SK-N-SH (cell line): Measurements from ENCODE around the gene CLIC5. TPM values are rescaled to one million over a fixed set of nuclear protein-coding genes. Genes with fewer than 3 reads are reported as not detected.

ENCODE experiments used
- CTCF ChIA-PET: fragments of 300-600, 350-600 bp; formaldehyde crosslinking; extraction: SDS; loops from one replicate; lab custom pipeline; 2021; lab: Yijun Ruan, JAX
- POLR2A ChIA-PET: fragments of 350-600 bp; sonication (Branson Sonifier 250); formaldehyde crosslinking; extraction: SDS; loops from one replicate; lab custom pipeline; 2020; ENCODE audit warnings: antibody characterized with exemption, inconsistent platforms; lab: Yijun Ruan, JAX
- DNase-seq: peaks from one replicate; pipeline ENCODE4 v3.0.0; 2012
- H2AFZ ChIP-seq: fragments of 200-600 bp; sonication (generic); 2 replicates; pipeline ENCODE4 v1.8.1; 2016; ENCODE audit warnings: antibody characterized with exemption, mild to moderate bottlenecking, low read depth
- H3F3A ChIP-seq: fragments of 200-600 bp; sonication (generic); replicated peaks from 2 replicates; pipeline ENCODE3; 2016; ENCODE audit warnings: antibody characterized with exemption, mild to moderate bottlenecking; ENCODE audit not compliant: insufficient read depth
- H3K27ac ChIP-seq, 2 experiments: fragments of 200-500 bp in 1 of 2; fragments of 200-600 bp in 1 of 2; sonication (Bioruptor generic) in 1 of 2; sonication (generic), shearing (Covaris generic) in 1 of 2; 2 replicates each; pipeline versions ENCODE4 v1.5.1 to v1.6.1; 2014 to 2016; ENCODE audit warnings: low read depth in 2 of 2, inconsistent platforms in 1 of 2, low read length in 1 of 2, mild to moderate bottlenecking in 1 of 2, mixed read lengths in 1 of 2
- H3K27me3 ChIP-seq: fragments of 200-600 bp; sonication (generic), shearing (Covaris generic); 2 replicates; pipeline ENCODE4 v1.6.1; 2016; ENCODE audit warnings: mixed run types; ENCODE audit not compliant: insufficient read depth
- H3K36me3 ChIP-seq, 2 experiments: fragments of 200-500 bp in 1 of 2; fragments of 200-600 bp in 1 of 2; sonication (Bioruptor generic) in 1 of 2; sonication (generic) in 1 of 2; replicated peaks in 1 of 2; 2 replicates each; pipeline versions ENCODE3 to v1.5.1; 2014 to 2016; ENCODE audit warnings: low read length in 1 of 2, mild to moderate bottlenecking in 1 of 2; ENCODE audit not compliant: insufficient read depth in 2 of 2, control insufficient read depth in 1 of 2
- H3K4me1 ChIP-seq, 2 experiments: fragments of 200-500 bp in 1 of 2; fragments of 200-600 bp in 1 of 2; sonication (Bioruptor generic) in 1 of 2; sonication (generic), shearing (Covaris generic) in 1 of 2; 2 replicates each; pipeline versions ENCODE4 v1.5.1 to v1.6.1; 2014 to 2016; ENCODE audit warnings: low read depth in 1 of 2, low read length in 1 of 2, mixed run types in 1 of 2; ENCODE audit not compliant: insufficient read depth in 2 of 2, control insufficient read depth in 1 of 2
- H3K4me2 ChIP-seq: fragments of 200-600 bp; sonication (generic), shearing (Covaris generic); 2 replicates; pipeline ENCODE4 v1.6.1; 2017; ENCODE audit warnings: mixed run types
- H3K4me3 ChIP-seq, 2 experiments: fragments of 200-500 bp in 1 of 2; fragments of 200-600 bp in 1 of 2; sonication (Bioruptor generic) in 1 of 2; sonication (generic), shearing (Covaris generic) in 1 of 2; 2 replicates each; pipeline versions ENCODE4 v1.5.1 to v1.8.1; 2014 to 2016; ENCODE audit warnings: low read depth in 2 of 2, inconsistent platforms in 1 of 2, low read length in 1 of 2, mild to moderate bottlenecking in 1 of 2, mixed read lengths in 1 of 2, moderate library complexity in 1 of 2
- H3K79me2 ChIP-seq: fragments of 200-600 bp; sonication (generic); 2 replicates; pipeline ENCODE4 v1.8.1; 2017; ENCODE audit warnings: mild to moderate bottlenecking; ENCODE audit not compliant: insufficient read depth
- H3K9ac ChIP-seq: fragments of 200-600 bp; sonication (generic); 2 replicates; pipeline ENCODE4 v1.6.1; 2017; ENCODE audit warnings: mixed run types
- H3K9me2 ChIP-seq: fragments of 200-600 bp; sonication (generic); 2 replicates; pipeline ENCODE4 v1.6.1; 2017; ENCODE audit warnings: mixed run types
- H3K9me3 ChIP-seq: fragments of 200-600 bp; sonication (generic); 2 replicates; pipeline ENCODE4 v1.6.1; 2017; ENCODE audit warnings: mixed run types, mild to moderate bottlenecking, moderate library complexity
- H4K20me1 ChIP-seq: fragments of 200-600 bp; sonication (generic); 2 replicates; pipeline ENCODE4 v1.6.1; 2017; ENCODE audit warnings: mild to moderate bottlenecking, mixed run types; ENCODE audit not compliant: insufficient read depth
- CTCF ChIP-seq: fragments of 200-600 bp; sonication (generic); IDR thresholded peaks from 2 replicates; pipeline ENCODE4 v1.6.1; 2017; ENCODE audit warnings: antibody characterized with exemption, mild to moderate bottlenecking, moderate library complexity
- ELF1 ChIP-seq: IDR thresholded peaks from 2 replicates; pipeline ENCODE4 v1.4.0; 2012
- GABPA ChIP-seq: IDR thresholded peaks from 2 replicates; pipeline ENCODE4 v1.4.0; 2012; ENCODE audit warnings: low read depth, mild to moderate bottlenecking
- GATA2 ChIP-seq: sonication (generic); formaldehyde crosslinking; IDR thresholded peaks from 2 replicates; pipeline ENCODE4 v1.5.0; 2020; ENCODE audit warnings: mild to moderate bottlenecking, missing genetic modification reagents
- MAX ChIP-seq: IDR thresholded peaks from 2 replicates; pipeline ENCODE4 v1.4.0; 2012; ENCODE audit warnings: low read depth
- MEF2A ChIP-seq: IDR thresholded peaks from 2 replicates; pipeline ENCODE4 v1.4.0; 2012; ENCODE audit warnings: low read depth, borderline replicate concordance
- MXI1 ChIP-seq: IDR thresholded peaks from 2 replicates; pipeline ENCODE4 v1.6.1; 2012; ENCODE audit warnings: mild to moderate bottlenecking, low read depth, low read length, improper control_type of control experiment
- RCOR1 ChIP-seq: fragments of 150-350 bp; IDR thresholded peaks from 2 replicates; pipeline ENCODE4 v1.6.1; 2017; ENCODE audit warnings: antibody characterized with exemption, low read length
- SMC3 ChIP-seq: IDR thresholded peaks from 2 replicates; pipeline ENCODE4 v1.6.1; 2012; ENCODE audit warnings: low read depth, low read length, improper control_type of control experiment
- WGBS: methylation state at CpG from one replicate; pipeline ENCODE4 v1.1.6; 2017; ENCODE audit warnings: low lambda C conversion rate; 5-methylcytosine and 5-hydroxymethylcytosine counted together
- polyA plus RNA-seq, 3 experiments: library from polyadenylated mRNA; depleted of rRNA; stranded (reverse); fragments of >200 nt; gene quantifications; 2 replicates each; pipeline ENCODE4 v1.2.3, GENCODE V29; 2012
- TF ChIP-seq, protein P1 (sequence below): IDR thresholded peaks from 2 replicates; pipeline ENCODE4 v1.4.0; 2012; ENCODE audit warnings: low read depth, borderline replicate concordance
- TF ChIP-seq, protein P2 (sequence below): IDR thresholded peaks from 2 replicates; pipeline ENCODE4; 2012
- TF ChIP-seq, protein P3 (sequence below): IDR thresholded peaks from 2 replicates; pipeline ENCODE4 v1.4.0; 2012; ENCODE audit warnings: low read depth, borderline replicate concordance
- TF ChIP-seq, protein P4 (sequence below): fragments of 150-350 bp; IDR thresholded peaks from 2 replicates; pipeline ENCODE4 v1.6.1; 2016; ENCODE audit warnings: mild to moderate bottlenecking, low read depth, low read length
- TF ChIP-seq, protein P5 (sequence below): IDR thresholded peaks from 2 replicates; pipeline ENCODE4 v1.6.1; 2012; ENCODE audit warnings: mild to moderate bottlenecking, low read depth, low read length, moderate library complexity

Gene CLIC5
- polyA plus RNA-seq, 1 of the 3 experiments (the other 2 are of a cell fraction), result 0.03 TPM

DNA sequence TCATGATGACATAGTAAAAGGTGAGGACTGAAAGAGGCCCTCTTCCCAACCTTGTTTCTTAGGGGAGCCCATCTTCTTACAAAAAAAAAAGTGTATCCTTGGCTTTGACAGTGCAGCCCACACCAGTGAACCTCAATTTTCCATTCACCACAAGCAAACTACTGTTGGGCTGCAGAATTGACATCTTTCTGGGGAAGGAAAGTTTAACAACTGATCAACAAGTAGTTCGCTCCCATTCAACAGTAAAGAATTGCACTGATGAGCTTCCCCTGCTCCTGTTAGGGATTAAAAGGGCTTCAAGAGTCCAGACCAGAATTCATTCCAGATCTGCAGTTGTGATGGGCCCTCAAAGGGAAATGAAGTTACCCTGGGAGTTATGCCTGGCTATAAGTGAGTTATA, 13.9 kb upstream of the CLIC5 start:
- Histone ChIP-seq H3F3A (no peaks in the 10 kb centered on the region), H3K9me3 (no peaks in the 10 kb centered on the region), H3K79me2 (no peaks in the 10 kb centered on the region), H3K36me3 (no peaks in the 10 kb centered on the region), H3K4me3 (no peak overlapping the region), H3K9ac (no peak overlapping the region), H2AFZ (no peak overlapping the region), H3K27ac (no peak overlapping the region), H3K4me1 (no peaks in the 10 kb centered on the region), H3K9me2 (no peaks in the 10 kb centered on the region), H3K4me2 (no peak overlapping the region), H4K20me1 (no peaks in the 10 kb centered on the region), H3K27me3 (no peaks in the 10 kb centered on the region; the same call in 1 of the 2 replicates)
- DNase-seq, result no peak
- ChIA-PET POLR2A (interaction anchor here (0.7 kb wide), 1 partner anchor 354 kb away, joined by 5 read pairs; no protein-coding TSS in a partner anchor), CTCF (no interaction called here)
- 0% methylated on average over 1 of the region's 1 CpG for WGBS
- TF ChIP-seq, protein P1, sequence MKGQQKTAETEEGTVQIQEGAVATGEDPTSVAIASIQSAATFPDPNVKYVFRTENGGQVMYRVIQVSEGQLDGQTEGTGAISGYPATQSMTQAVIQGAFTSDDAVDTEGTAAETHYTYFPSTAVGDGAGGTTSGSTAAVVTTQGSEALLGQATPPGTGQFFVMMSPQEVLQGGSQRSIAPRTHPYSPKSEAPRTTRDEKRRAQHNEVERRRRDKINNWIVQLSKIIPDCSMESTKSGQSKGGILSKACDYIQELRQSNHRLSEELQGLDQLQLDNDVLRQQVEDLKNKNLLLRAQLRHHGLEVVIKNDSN, result no peak
- TF ChIP-seq MXI1 (no peak), ELF1 (no peak), RCOR1 (no peak), MAX (no peak), MEF2A (no peak), CTCF (no peak), GATA2 (no peak), SMC3 (no peak), GABPA (no peak)
- TF ChIP-seq, protein P2, sequence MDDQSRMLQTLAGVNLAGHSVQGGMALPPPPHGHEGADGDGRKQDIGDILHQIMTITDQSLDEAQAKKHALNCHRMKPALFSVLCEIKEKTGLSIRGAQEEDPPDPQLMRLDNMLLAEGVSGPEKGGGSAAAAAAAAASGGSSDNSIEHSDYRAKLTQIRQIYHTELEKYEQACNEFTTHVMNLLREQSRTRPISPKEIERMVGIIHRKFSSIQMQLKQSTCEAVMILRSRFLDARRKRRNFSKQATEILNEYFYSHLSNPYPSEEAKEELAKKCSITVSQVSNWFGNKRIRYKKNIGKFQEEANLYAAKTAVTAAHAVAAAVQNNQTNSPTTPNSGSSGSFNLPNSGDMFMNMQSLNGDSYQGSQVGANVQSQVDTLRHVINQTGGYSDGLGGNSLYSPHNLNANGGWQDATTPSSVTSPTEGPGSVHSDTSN, result no peak
- TF ChIP-seq, protein P3, sequence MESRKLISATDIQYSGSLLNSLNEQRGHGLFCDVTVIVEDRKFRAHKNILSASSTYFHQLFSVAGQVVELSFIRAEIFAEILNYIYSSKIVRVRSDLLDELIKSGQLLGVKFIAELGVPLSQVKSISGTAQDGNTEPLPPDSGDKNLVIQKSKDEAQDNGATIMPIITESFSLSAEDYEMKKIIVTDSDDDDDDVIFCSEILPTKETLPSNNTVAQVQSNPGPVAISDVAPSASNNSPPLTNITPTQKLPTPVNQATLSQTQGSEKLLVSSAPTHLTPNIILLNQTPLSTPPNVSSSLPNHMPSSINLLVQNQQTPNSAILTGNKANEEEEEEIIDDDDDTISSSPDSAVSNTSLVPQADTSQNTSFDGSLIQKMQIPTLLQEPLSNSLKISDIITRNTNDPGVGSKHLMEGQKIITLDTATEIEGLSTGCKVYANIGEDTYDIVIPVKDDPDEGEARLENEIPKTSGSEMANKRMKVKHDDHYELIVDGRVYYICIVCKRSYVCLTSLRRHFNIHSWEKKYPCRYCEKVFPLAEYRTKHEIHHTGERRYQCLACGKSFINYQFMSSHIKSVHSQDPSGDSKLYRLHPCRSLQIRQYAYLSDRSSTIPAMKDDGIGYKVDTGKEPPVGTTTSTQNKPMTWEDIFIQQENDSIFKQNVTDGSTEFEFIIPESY, result no peak
- TF ChIP-seq, protein P4, sequence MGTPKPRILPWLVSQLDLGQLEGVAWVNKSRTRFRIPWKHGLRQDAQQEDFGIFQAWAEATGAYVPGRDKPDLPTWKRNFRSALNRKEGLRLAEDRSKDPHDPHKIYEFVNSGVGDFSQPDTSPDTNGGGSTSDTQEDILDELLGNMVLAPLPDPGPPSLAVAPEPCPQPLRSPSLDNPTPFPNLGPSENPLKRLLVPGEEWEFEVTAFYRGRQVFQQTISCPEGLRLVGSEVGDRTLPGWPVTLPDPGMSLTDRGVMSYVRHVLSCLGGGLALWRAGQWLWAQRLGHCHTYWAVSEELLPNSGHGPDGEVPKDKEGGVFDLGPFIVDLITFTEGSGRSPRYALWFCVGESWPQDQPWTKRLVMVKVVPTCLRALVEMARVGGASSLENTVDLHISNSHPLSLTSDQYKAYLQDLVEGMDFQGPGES, result no peak
- TF ChIP-seq, protein P5, sequence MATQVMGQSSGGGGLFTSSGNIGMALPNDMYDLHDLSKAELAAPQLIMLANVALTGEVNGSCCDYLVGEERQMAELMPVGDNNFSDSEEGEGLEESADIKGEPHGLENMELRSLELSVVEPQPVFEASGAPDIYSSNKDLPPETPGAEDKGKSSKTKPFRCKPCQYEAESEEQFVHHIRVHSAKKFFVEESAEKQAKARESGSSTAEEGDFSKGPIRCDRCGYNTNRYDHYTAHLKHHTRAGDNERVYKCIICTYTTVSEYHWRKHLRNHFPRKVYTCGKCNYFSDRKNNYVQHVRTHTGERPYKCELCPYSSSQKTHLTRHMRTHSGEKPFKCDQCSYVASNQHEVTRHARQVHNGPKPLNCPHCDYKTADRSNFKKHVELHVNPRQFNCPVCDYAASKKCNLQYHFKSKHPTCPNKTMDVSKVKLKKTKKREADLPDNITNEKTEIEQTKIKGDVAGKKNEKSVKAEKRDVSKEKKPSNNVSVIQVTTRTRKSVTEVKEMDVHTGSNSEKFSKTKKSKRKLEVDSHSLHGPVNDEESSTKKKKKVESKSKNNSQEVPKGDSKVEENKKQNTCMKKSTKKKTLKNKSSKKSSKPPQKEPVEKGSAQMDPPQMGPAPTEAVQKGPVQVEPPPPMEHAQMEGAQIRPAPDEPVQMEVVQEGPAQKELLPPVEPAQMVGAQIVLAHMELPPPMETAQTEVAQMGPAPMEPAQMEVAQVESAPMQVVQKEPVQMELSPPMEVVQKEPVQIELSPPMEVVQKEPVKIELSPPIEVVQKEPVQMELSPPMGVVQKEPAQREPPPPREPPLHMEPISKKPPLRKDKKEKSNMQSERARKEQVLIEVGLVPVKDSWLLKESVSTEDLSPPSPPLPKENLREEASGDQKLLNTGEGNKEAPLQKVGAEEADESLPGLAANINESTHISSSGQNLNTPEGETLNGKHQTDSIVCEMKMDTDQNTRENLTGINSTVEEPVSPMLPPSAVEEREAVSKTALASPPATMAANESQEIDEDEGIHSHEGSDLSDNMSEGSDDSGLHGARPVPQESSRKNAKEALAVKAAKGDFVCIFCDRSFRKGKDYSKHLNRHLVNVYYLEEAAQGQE, result no peak
